ENCODE data around the gene CCNQ. TPM values are rescaled to one million over a fixed set of nuclear protein-coding genes. Genes with fewer than 3 reads are reported as not detected.

CCNQ gene
- polyA plus RNA-seq, 1 donor: 11.5 TPM

Other genes starting within 250 kb of the CCNQ start
- gene PNMA6E, start 197.8 kb downstream of the CCNQ start, polyA plus RNA-seq (ENCODE audit: insufficient read length): not detected
- gene ZFP92, start 187.7 kb downstream of the CCNQ start, polyA plus RNA-seq (ENCODE audit: insufficient read length): 0.63 TPM
- 0.43 TPM for gene TREX2, start 153.1 kb downstream of the CCNQ start, polyA plus RNA-seq (ENCODE audit: insufficient read length)
- 25.9 TPM for gene HAUS7, start 128.6 kb downstream of the CCNQ start, polyA plus RNA-seq (ENCODE audit: insufficient read length)
- gene BGN, start 104.2 kb downstream of the CCNQ start, polyA plus RNA-seq (ENCODE audit: insufficient read length): 101 TPM
- gene ATP2B3, start 81.5 kb downstream of the CCNQ start, polyA plus RNA-seq (ENCODE audit: insufficient read length): 0.36 TPM
- 0.14 TPM for gene DUSP9, start 48.1 kb upstream of the CCNQ start, polyA plus RNA-seq (ENCODE audit: insufficient read length)
- gene PNCK, start 74.7 kb upstream of the CCNQ start, polyA plus RNA-seq (ENCODE audit: insufficient read length): 3.5 TPM
- gene SLC6A8, start 88.8 kb upstream of the CCNQ start, polyA plus RNA-seq (ENCODE audit: insufficient read length): 43.1 TPM
- 80.6 TPM for gene BCAP31, start 125.2 kb upstream of the CCNQ start, polyA plus RNA-seq (ENCODE audit: insufficient read length)
- 13.5 TPM for gene ABCD1, start 125.7 kb upstream of the CCNQ start, polyA plus RNA-seq (ENCODE audit: insufficient read length)
- gene PLXNB3, start 165.1 kb upstream of the CCNQ start, polyA plus RNA-seq (ENCODE audit: insufficient read length): 1.9 TPM
- gene SRPK3, start 181.9 kb upstream of the CCNQ start, polyA plus RNA-seq (ENCODE audit: insufficient read length): 318 TPM
- 49.5 TPM for gene IDH3G, start 195.2 kb upstream of the CCNQ start, polyA plus RNA-seq (ENCODE audit: insufficient read length)
- 106 TPM for gene SSR4, start 195.5 kb upstream of the CCNQ start, polyA plus RNA-seq (ENCODE audit: insufficient read length)
- 2.4 TPM for gene PDZD4, start 231.4 kb upstream of the CCNQ start, polyA plus RNA-seq (ENCODE audit: insufficient read length)